KOPT-K1 (cell line): ENCODE results near the gene CALHM3.
"Not testable (repeated sequence)": the region's sequence is repeated elsewhere in the genome, so short reads cannot be mapped to it uniquely, and the experiment has no call there.

Experiments used
- H3K27ac ChIP-seq: fragments of 200-600 bp; sonication (generic); 2 replicates; pipeline ENCODE4 v1.5.1; 2016; ENCODE audit warnings: antibody characterized with exemption, mild to moderate bottlenecking, low read depth, low read length; ENCODE audit not compliant: poor library complexity, severe bottlenecking
- H3K36me3 ChIP-seq: fragments of 200-600 bp; sonication (generic); 2 replicates; pipeline ENCODE4 v1.5.1; 2017; ENCODE audit warnings: antibody characterized with exemption, mild to moderate bottlenecking, low read length, moderate library complexity; ENCODE audit not compliant: insufficient read depth
- H3K9me3 ChIP-seq: fragments of 200-600 bp; sonication (generic); 2 replicates; pipeline ENCODE4 v1.5.1; 2017; ENCODE audit warnings: antibody characterized with exemption, low read length, mild to moderate bottlenecking; ENCODE audit not compliant: insufficient read depth, poor library complexity, severe bottlenecking

Gene CALHM3

GRCh38 chr10:103479135-103479534, at the start of gene CALHM3:
Gene CALHM3 (minus strand): TSS chr10:103479240. CDS start chr10:103479032, 208 bp downstream.
- Histone ChIP-seq H3K36me3 (no peaks in the 10 kb centered on the region), H3K9me3 (no peaks in the 10 kb centered on the region), H3K27ac (no peak within 1 kb of the TSS)

- H3K36me3 ChIP-seq, result no peaks in the 10 kb centered on the region
- no peak overlapping the region for H3K27ac ChIP-seq
- H3K9me3 ChIP-seq, result peaks cover 39% of the 10 kb centered on the region
These were observed 49.5 kb upstream of the CALHM3 start for GRCh38 chr10:103528549-103528948.

GRCh38 chr10:103527476-103527875, 48.4 kb upstream of the CALHM3 start:
- H3K27ac ChIP-seq, H3K36me3 ChIP-seq: not testable (repeated sequence)
- H3K9me3 ChIP-seq, result peaks cover 39% of the 10 kb centered on the region

GRCh38 chr10:103525901-103526300, 46.9 kb upstream of the CALHM3 start:
- no peaks in the 10 kb centered on the region for H3K36me3 ChIP-seq
- peaks cover 38% of the 10 kb centered on the region for H3K9me3 ChIP-seq
- no peak overlapping the region for H3K27ac ChIP-seq

- peaks cover 16% of the 10 kb centered on the region for H3K9me3 ChIP-seq
- H3K36me3 ChIP-seq, result no peaks in the 10 kb centered on the region
These were observed 44.6 kb upstream of the CALHM3 start for GRCh38 chr10:103523683-103524082.

GRCh38 chr10:103522006-103522405, 43.0 kb upstream of the CALHM3 start:
- H3K27ac ChIP-seq, H3K36me3 ChIP-seq: not testable (repeated sequence)
- peaks cover 12% of the 10 kb centered on the region for H3K9me3 ChIP-seq

More at GRCh38 chr10:103523683-103524082, 44.6 kb upstream of the CALHM3 start:
- H3K27ac ChIP-seq, result no peak overlapping the region

GRCh38 chr10:103519798-103520197, 40.8 kb upstream of the CALHM3 start:
- Histone ChIP-seq H3K27ac (no peak overlapping the region), H3K9me3 (no peaks in the 10 kb centered on the region), H3K36me3 (no peaks in the 10 kb centered on the region)

- Histone ChIP-seq H3K9me3 (no peaks in the 10 kb centered on the region), H3K36me3 (no peaks in the 10 kb centered on the region), H3K27ac (no peak overlapping the region)
These were observed 38.4 kb upstream of the CALHM3 start for GRCh38 chr10:103517234-103518085.

- Histone ChIP-seq H3K27ac (no peak overlapping the region), H3K36me3 (no peaks in the 10 kb centered on the region), H3K9me3 (no peaks in the 10 kb centered on the region)
These were observed 35.2 kb upstream of the CALHM3 start for GRCh38 chr10:103514244-103514643.

GRCh38 chr10:103513380-103514060, 34.5 kb upstream of the CALHM3 start:
- Histone ChIP-seq H3K9me3 (no peaks in the 10 kb centered on the region), H3K36me3 (no peaks in the 10 kb centered on the region), H3K27ac (no peak overlapping the region)

- Histone ChIP-seq H3K36me3 (no peaks in the 10 kb centered on the region), H3K9me3 (no peaks in the 10 kb centered on the region), H3K27ac (no peak overlapping the region)
These were observed 33.7 kb upstream of the CALHM3 start for GRCh38 chr10:103512591-103513379.

- H3K36me3 ChIP-seq, result no peaks in the 10 kb centered on the region
- H3K27ac ChIP-seq, result no peak overlapping the region
- H3K9me3 ChIP-seq, result no peaks in the 10 kb centered on the region
These were observed 33.1 kb upstream of the CALHM3 start for GRCh38 chr10:103512166-103512565.

GRCh38 chr10:103510791-103511752, 32.0 kb upstream of the CALHM3 start:
- no peak overlapping the region for H3K27ac ChIP-seq
- no peaks in the 10 kb centered on the region for H3K36me3 ChIP-seq
- H3K9me3 ChIP-seq, result no peaks in the 10 kb centered on the region

GRCh38 chr10:103510046-103510685, 31.1 kb upstream of the CALHM3 start:
- Histone ChIP-seq H3K9me3 (no peaks in the 10 kb centered on the region), H3K27ac (no peak overlapping the region), H3K36me3 (no peaks in the 10 kb centered on the region)
